Progenitor cell of endocrine pancreas (in vitro differentiated cells): ENCODE measurements around the gene TEKTIP1. TPM values are rescaled to one million over a fixed set of nuclear protein-coding genes. Genes with fewer than 3 reads are reported as not detected.
"Not testable (repeated sequence)": the region's sequence is repeated elsewhere in the genome, so short reads cannot be mapped to it uniquely, and the experiment has no call there.

Experiments used
- DNase-seq: peaks from one replicate; pipeline ENCODE4 v3.0.0; 2021; ENCODE audit warnings: low spot score; ENCODE audit not compliant: unreplicated experiment
- H3K27ac Mint-ChIP-seq: 2 replicates; pipeline ENCODE4 v1.8.0; 2021; ENCODE audit warnings: mild to moderate bottlenecking, moderate library complexity, mixed read lengths
- H3K27me3 Mint-ChIP-seq: 2 replicates; pipeline ENCODE4 v1.8.0; 2021; ENCODE audit warnings: mixed read lengths
- H3K36me3 Mint-ChIP-seq: 2 replicates; pipeline ENCODE4 v1.8.0; 2022; ENCODE audit warnings: mixed read lengths; ENCODE audit not compliant: insufficient read depth
- H3K4me1 Mint-ChIP-seq: 2 replicates; pipeline ENCODE4 v1.8.0; 2021; ENCODE audit warnings: low read depth, mixed read lengths
- H3K4me3 Mint-ChIP-seq: 2 replicates; pipeline ENCODE4 v1.8.0; 2021; ENCODE audit warnings: low read depth, mild to moderate bottlenecking, moderate library complexity, mixed read lengths
- H3K9me3 Mint-ChIP-seq: 2 replicates; pipeline ENCODE4 v1.8.0; 2021; ENCODE audit warnings: low read depth, mixed read lengths
- CTCF ChIP-seq: fragments of 200-600 bp; sonication (generic); IDR thresholded peaks from one replicate; pipeline ENCODE4 v1.5.0; 2021; ENCODE audit warnings: antibody characterized with exemption, mild to moderate bottlenecking; ENCODE audit not compliant: unreplicated experiment
- total RNA-seq: library from RNA; stranded (reverse); gene quantifications from 2 replicates; pipeline ENCODE4 v1.2.1, GENCODE V29; 2021

The TEKTIP1 gene
- total RNA-seq, 1 donor from 2014 or later: 4.0 TPM

- Mint-ChIP-seq H3K36me3 (peaks cover 2% of the 10 kb centered on the region), H3K4me3 (no peak overlapping the region)
- DNase-seq: no peak
Measured at GRCh38 chr19:3580156-3580934, 41.4 kb downstream of the TEKTIP1 start.

GRCh38 chr19:3581792-3582191 lies 42.8 kb downstream of the TEKTIP1 start:
- H3K36me3 Mint-ChIP-seq, H3K9me3 Mint-ChIP-seq, DNase-seq, H3K4me1 Mint-ChIP-seq, H3K4me3 Mint-ChIP-seq, H3K27ac Mint-ChIP-seq: not testable (repeated sequence)
- peaks cover 52% of the 10 kb centered on the region for H3K27me3 Mint-ChIP-seq

More at GRCh38 chr19:3580156-3580934, 41.4 kb downstream of the TEKTIP1 start:
- Mint-ChIP-seq H3K9me3 (no peaks in the 10 kb centered on the region), H3K27ac (no peak overlapping the region), H3K4me1 (peaks cover 4% of the 10 kb centered on the region), H3K27me3 (peaks cover 55% of the 10 kb centered on the region)
- no peak for TF ChIP-seq CTCF

- not testable (repeated sequence) for H3K9me3 Mint-ChIP-seq, H3K36me3 Mint-ChIP-seq, H3K27ac Mint-ChIP-seq, H3K4me1 Mint-ChIP-seq, DNase-seq, H3K4me3 Mint-ChIP-seq
- H3K27me3 Mint-ChIP-seq: peaks cover 55% of the 10 kb centered on the region
Measured at GRCh38 chr19:3584036-3584802, 45.2 kb downstream of the TEKTIP1 start.

GRCh38 chr19:3585301-3586126 lies 46.5 kb downstream of the TEKTIP1 start, which contains the start of gene GIPC3:
GIPC3 (plus strand) TSS chr19:3585478; CDS start chr19:3585598, 120 bp downstream.
- H3K4me3 Mint-ChIP-seq: no peak within 1 kb of the TSS
- peaks cover 43% of the 10 kb centered on the region for H3K27me3 Mint-ChIP-seq
- H3K36me3 Mint-ChIP-seq: no peaks in the 10 kb centered on the region
- DNase-seq: no peak
- TF ChIP-seq CTCF: no peak
- no peak within 1 kb of the TSS for H3K27ac Mint-ChIP-seq
- no peaks in the 10 kb centered on the region for H3K9me3 Mint-ChIP-seq
- H3K4me1 Mint-ChIP-seq: no peaks in the 10 kb centered on the region

GRCh38 chr19:3586127-3586626 lies 47.2 kb downstream of the TEKTIP1 start:
- DNase-seq: no peak
- H3K4me1 Mint-ChIP-seq: no peaks in the 10 kb centered on the region
- H3K9me3 Mint-ChIP-seq: no peaks in the 10 kb centered on the region
- no peaks in the 10 kb centered on the region for H3K36me3 Mint-ChIP-seq
- TF ChIP-seq CTCF: peak; percentile 54
- H3K27ac Mint-ChIP-seq: no peak overlapping the region
- H3K4me3 Mint-ChIP-seq: no peak overlapping the region
- H3K27me3 Mint-ChIP-seq: peaks cover 38% of the 10 kb centered on the region
